HG02588 (cell line): ENCODE results near the gene TAF10.

Source experiments
- ATAC-seq: cut with Tn5 transposase; IDR thresholded peaks from one replicate; pipeline ENCODE4 v1.9.1; 2021; ENCODE audit warnings: mild to moderate bottlenecking, moderate library complexity; ENCODE audit not compliant: unreplicated experiment

TAF10 gene

GRCh38 chr11:6586434-6587359 is 25.3 kb downstream of the TAF10 start:
- ATAC-seq: no peak

- ATAC-seq: no peak
These were observed 27.5 kb downstream of the TAF10 start for GRCh38 chr11:6584528-6584927.

DNA sequence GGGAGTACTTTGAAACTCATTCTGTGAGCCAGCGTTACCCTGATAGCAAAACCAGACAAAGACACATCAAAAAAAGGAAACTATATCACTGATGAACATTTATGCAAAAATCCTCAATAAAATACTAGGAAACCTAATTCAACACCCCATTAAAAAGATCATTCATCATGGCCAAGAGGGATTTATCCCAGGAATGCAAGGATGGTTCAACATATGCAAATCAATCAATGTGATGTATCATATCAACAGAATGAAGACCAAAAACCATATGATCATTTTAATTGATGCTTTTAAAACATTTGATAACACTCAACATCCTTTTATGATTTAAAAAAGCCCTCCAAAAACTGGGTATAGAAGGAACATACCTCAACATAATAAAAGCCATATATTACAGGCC is 28.4 kb downstream of the TAF10 start:
- no peak for ATAC-seq

- no peak for ATAC-seq
These were observed 32.3 kb downstream of the TAF10 start for GRCh38 chr11:6579681-6580080.

DNA sequence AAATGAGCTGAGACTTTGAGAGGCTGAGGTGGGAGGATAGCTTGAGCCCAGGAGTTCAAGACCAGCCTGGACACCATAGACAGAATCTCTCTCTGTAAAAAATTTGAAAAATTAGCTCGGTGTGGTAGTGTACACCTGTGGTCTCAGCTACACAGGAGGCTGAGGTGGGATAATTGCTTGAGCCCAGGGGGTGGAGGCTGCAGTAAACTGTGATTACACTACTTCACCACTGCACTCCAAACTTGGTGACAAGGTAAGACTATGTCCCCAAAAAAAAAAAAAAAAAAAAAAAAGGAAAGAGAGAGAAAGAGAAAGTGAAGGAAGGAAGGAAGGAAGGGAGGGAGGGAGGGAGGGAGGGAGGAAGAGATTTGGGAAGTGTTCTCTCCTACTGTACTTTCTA is 33.9 kb downstream of the TAF10 start:
- no peak for ATAC-seq

GRCh38 chr11:6576471-6577373 is 35.3 kb downstream of the TAF10 start:
- no peak for ATAC-seq

GRCh38 chr11:6574816-6575715 is 37.0 kb downstream of the TAF10 start:
- no peak for ATAC-seq

GRCh38 chr11:6572215-6572614 is 39.8 kb downstream of the TAF10 start:
- no peak for ATAC-seq

DNA sequence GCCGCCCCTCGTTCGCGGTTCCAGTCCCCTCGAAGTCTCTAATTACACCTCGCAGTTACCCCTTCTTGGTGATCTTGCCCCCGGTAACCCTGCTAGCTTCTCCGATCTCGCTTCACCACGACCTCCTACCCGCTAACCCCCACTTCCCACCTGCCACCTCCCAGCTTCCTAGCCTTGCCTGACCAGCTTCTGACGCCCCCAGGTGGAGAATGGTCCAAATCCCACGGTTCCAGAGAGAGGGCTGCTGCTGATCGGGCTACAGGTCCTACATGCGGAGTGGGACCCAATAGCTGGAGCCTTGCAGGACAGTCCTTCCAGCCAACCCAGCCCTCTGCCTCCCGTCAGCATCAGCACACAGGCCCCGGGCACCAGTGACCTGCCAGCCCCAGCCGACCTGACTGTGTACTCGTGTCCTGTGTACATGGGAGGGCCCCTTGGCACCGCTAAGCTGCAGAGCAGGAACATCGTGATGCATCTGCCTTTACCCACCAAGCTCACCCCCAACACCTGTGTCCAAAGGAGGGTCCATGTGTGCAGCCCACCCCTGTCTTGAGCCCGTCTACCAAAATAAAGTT is 40.5 kb downstream of the TAF10 start:
- no peak for ATAC-seq

DNA sequence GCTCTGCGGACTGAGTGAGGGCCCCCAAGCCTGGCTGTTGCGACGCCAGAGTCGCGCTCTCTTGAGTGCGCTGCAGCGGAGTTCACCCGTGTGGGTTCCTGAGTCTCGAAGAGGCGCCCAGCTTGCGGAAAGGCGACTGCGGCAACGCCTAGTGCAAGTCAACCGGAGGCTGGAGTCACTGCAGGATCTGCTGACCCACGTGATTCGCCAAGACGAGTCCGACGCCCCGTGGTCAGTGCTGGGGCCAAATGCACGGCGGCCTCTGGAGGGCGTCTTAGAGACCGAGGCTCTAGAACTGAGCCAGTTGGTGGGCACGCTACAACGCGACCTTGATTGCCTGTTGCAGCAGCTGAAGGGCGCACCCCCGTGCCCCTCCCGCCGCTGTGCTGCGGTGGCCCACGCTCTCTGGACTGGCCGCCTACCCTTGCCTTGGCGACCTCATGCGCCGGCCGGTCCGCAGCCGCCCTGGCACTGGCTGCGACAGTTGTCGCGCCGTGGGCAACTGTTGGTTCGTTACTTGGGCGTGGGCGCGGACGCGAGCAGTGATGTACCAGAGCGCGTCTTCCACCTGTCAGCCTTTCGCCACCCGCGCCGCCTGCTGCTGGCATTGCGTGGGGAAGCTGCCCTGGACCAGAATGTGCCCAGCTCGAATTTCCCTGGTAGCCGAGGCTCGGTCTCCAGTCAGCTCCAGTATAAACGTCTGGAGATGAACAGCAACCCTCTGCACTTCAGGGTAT is 41.2 kb downstream of the TAF10 start:
- no peak for ATAC-seq

DNA sequence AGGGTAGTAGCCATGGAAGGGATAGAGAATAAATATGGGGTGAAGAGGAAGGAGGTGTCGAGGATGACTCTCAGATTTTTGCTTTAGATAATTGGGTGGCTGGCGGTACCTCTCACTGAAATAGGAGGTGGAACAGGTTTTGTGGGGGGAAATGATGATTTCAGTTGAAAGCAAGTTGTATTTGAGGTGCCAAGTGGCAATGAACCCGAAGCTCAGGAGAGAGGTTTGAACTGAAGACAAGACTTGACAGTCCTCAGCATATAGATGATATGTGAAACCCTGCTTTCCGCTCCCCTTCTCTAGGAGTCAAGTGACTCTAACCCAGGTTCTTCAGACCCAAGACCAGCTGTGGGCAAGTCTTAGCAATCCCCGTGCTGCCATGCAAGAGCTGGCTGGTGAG is 42.3 kb downstream of the TAF10 start:
- ATAC-seq: no peak

DNA sequence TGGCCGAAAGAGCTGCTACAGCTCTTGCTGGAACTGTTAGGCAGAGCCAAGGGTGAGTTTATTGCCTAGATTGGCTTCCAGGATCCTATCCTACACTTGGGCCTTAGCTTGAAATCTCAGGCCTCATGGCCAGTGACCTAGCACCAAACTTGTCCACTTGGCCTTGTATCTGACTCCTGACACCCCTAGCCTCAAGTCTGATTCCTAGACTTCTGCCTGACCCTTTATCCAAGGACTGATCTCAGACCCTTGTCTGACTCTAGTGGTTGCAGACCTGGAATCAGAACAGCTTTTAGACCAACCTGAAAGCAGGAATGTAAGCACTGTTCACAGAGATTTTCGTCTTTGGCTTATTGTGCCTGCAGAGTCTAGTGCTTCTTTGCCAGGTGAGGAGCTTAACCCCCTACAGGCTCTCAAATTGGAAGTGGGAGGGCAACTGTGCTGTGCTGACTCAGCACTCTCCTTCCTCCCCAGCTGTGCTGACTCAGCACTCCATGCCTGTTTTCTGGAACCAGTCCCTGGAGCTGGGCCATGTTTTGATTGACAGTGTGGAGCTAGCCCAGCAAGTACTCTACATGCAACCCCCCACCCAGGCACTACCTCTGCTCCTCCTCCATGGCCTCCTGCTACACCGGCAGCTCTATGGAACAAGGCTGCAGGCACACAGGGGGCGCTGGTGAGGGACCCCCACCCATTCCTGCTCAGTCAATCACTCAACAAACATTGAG is 43.7 kb downstream of the TAF10 start:
- no peak for ATAC-seq

DNA sequence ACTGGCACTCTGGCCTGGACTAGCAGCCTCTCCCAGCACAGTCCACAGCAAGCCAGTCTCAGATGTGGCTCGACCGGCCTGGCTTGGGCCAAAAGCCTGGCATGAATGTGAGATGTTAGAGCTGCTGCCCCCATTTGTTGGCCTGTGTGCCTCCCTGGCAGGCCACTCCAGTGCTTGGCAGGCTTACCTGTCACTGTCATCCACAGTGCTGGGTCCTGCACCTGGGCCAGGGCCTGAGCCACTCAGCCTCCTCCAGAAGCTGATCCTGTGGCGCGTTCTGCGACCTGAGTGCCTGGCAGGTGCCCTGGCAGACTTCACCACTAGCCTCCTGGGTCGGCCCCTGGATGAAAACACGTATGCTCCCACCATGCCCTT is 44.7 kb downstream of the TAF10 start:
- ATAC-seq: no peak

DNA sequence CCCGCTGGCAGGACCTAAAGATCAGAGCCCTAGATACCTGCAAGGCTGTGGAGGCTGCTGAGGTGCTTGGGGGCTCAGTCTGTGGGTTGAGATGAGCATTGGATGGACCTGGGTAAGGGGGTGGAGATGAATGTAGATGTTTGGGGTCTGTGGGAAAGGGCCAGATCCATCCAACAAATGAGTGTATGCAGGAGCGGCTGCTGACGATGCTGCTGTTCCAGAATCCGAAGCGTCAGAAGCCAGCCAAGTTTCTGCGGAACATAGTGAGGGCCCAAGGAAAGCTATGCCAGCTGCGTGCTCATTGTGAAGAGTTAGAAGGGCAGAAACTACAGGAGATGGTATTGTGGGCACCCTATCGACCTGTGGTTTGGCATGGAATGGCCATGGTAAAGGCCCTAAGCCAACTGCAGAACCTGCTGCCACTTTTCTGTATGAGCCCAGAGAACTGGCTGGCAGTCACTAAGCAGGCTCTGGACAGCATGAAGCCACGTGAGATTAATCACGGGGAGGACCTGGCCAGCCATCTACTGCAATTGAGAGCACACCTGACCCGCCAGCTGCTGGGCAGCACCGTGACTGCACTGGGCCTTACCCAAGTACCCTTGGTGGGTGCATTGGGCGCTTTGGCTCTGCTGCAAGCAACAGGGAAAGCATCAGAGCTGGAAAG is 45.2 kb downstream of the TAF10 start:
- ATAC-seq: no peak

GRCh38 chr11:6565988-6566703 is 45.9 kb downstream of the TAF10 start:
- no peak for ATAC-seq

DNA sequence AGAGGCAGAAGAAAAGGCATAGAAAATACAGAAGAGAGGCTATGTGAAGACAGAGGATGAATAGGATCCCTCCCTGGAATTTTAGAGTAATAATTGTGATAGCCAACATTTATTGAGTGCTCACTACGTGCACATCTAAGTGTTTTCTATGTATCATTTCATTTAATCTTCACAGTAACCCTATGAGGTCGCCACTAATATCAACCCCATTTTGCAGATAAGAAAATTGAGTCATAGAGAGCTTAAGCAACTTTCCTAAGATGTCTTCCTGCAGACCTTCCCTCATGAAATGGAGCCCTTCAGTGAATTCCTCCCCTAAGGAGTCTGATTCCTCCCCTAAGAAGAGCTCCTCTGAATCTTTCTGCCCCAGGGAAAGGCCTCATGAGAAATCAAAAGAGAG is 46.7 kb downstream of the TAF10 start:
- no peak for ATAC-seq

DNA sequence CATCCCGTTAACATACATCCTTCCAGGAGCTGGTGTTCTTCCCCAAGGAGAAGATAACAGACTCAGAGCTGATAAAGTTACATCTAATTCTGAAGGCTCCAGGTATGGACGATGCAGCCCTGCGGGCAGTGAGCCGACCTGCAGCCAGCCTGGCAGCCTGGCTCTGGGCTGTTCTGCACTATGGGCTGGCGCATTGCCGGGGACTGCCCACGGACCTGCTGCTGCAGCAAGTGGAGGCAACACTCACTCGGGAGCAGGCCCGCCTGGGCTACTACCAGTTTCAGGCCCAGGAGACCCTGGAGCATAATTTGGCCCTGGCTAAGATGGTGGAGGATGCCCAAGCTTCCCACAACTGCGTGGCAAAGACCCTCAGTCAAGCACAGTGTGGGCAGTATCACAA is 48.3 kb downstream of the TAF10 start:
- ATAC-seq: no peak

DNA sequence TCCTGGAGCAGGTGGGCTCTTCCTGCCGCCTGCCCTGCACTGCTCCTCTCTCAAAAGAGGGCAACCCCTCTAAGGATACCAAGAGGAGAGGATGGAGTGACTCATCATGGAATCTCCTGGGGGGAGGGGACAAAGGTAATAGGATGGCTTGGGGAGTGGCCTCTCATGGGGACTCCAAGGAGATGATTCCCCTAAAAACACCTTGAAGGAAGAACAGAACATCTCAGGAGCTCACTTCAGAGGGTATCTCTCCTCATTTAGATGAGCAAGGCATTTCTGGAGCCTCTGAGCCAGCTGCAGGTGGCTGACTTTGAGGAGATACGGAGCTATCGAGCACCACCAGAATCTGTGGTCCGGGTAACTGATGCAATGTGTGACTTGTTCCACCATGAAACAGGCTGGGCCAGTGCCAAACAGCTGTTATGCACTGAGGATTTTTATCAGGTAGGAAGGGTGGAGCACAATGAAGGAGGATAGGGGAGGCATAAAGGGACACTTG is 48.8 kb downstream of the TAF10 start:
- no peak for ATAC-seq
